GM18867 (cell line): ENCODE results near the gene TEKT3.

Experiments
- ATAC-seq: cut with Tn5 transposase; IDR thresholded peaks from one replicate; pipeline ENCODE4 v1.9.1; 2021; ENCODE audit warnings: mild to moderate bottlenecking, moderate library complexity; ENCODE audit not compliant: unreplicated experiment

TEKT3 gene

GRCh38 chr17:15298176-15298575 is 43.2 kb downstream of the TEKT3 start:
- ATAC-seq, result no peak

GRCh38 chr17:15293558-15293957 is 47.8 kb downstream of the TEKT3 start:
- ATAC-seq, result no peak

GRCh38 chr17:15291674-15292361 is 49.6 kb downstream of the TEKT3 start:
- ATAC-seq, result no peak

GRCh38 chr17:15290605-15291004 is 50.8 kb downstream of the TEKT3 start:
- no peak for ATAC-seq

GRCh38 chr17:15289285-15290183 is 51.9 kb downstream of the TEKT3 start:
- ATAC-seq, result no peak

- ATAC-seq, result no peak
These were observed 52.5 kb downstream of the TEKT3 start for GRCh38 chr17:15288859-15289258.

GRCh38 chr17:15287538-15288267 is 53.7 kb downstream of the TEKT3 start:
- no peak for ATAC-seq

GRCh38 chr17:15285466-15285865 is 55.9 kb downstream of the TEKT3 start:
- ATAC-seq, result no peak

GRCh38 chr17:15284537-15284936 is 56.9 kb downstream of the TEKT3 start:
- ATAC-seq, result no peak

- no peak for ATAC-seq
These were observed 57.3 kb downstream of the TEKT3 start for GRCh38 chr17:15284107-15284506.

GRCh38 chr17:15281909-15282308 is 59.5 kb downstream of the TEKT3 start:
- no peak for ATAC-seq

GRCh38 chr17:15278924-15279477 is 62.4 kb downstream of the TEKT3 start:
- no peak for ATAC-seq

GRCh38 chr17:15278380-15278779 is 63.0 kb downstream of the TEKT3 start:
- ATAC-seq, result no peak

- ATAC-seq, result no peak
These were observed 67.4 kb downstream of the TEKT3 start for GRCh38 chr17:15274017-15274416.

- ATAC-seq, result no peak
These were observed 68.1 kb downstream of the TEKT3 start for GRCh38 chr17:15273141-15273793.

- ATAC-seq, result no peak
These were observed 69.7 kb downstream of the TEKT3 start for GRCh38 chr17:15271741-15272140.

- ATAC-seq, result no peak
These were observed 70.6 kb downstream of the TEKT3 start for GRCh38 chr17:15270628-15271381.

- no peak for ATAC-seq
These were observed 71.7 kb downstream of the TEKT3 start for GRCh38 chr17:15269780-15270089.

GRCh38 chr17:15269087-15269779 is 72.2 kb downstream of the TEKT3 start:
- no peak for ATAC-seq

GRCh38 chr17:15268461-15268860 is 72.9 kb downstream of the TEKT3 start:
- ATAC-seq, result no peak
